Glomerular endothelial cell (primary cell): Measurements from ENCODE around the gene STX1A. TPM values are rescaled to one million over a fixed set of nuclear protein-coding genes. Genes with fewer than 3 reads are reported as not detected.
A peak's percentile ranks its signal among the peaks of the same experiment; 100 is the strongest.
"Not testable (repeated sequence)": the region's sequence is repeated elsewhere in the genome, so short reads cannot be mapped to it uniquely, and the experiment has no call there.

Experiments used
- DNase-seq: peaks from one replicate; pipeline ENCODE4 v3.0.0-alpha.2; 2011; ENCODE audit warnings: low read depth, low spot score; ENCODE audit errors: extremely low read depth
- total RNA-seq: library from RNA; depleted of rRNA; stranded (reverse); fragments of >200 nt; gene quantifications from 2 replicates; pipeline ENCODE4 v1.2.3, GENCODE V29; 2015

STX1A gene
- total RNA-seq, 1 donor from 2014 or later, result 19.5 TPM

DNA sequence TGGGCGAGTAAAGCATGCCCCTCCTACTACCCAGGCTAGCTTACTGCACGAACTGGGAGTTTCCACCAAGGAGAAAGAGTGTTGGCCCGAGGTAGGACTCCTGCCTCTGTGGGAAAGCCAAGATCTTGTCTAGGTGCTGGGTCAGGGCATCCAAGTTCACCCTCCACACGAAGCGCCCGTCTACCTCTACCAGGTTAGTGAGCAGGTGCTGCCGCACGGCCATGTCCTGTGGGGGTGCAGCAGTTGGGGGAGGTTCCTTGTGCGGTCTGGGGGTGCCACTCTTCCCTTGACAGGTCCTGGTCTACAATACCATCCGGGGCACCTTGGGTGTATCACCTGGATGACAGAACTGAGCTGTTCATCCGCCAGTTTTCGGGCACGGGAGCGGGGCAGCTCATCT, 17.4 kb upstream of the STX1A start:
- no peak for DNase-seq

DNA sequence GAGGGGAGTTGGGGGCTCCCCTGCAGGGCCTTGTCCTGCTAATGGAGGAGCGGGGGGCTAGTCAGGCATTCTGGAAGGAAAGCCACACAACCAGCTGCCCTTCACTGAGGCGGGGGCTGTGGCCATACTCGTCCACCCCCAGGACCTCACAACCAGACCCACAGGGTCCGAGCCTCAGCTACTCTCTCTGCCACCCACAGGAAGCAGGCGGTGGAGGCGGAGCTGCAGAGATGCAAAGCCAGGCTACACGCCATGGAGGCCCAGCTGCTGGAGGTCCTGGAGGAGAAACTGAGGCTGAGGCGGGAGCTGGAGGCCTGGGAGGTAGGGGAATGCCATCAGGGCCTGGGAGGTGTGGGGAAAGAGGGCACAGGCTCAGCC, 16.0 kb upstream of the STX1A start:
- DNase-seq, result no peak

DNA sequence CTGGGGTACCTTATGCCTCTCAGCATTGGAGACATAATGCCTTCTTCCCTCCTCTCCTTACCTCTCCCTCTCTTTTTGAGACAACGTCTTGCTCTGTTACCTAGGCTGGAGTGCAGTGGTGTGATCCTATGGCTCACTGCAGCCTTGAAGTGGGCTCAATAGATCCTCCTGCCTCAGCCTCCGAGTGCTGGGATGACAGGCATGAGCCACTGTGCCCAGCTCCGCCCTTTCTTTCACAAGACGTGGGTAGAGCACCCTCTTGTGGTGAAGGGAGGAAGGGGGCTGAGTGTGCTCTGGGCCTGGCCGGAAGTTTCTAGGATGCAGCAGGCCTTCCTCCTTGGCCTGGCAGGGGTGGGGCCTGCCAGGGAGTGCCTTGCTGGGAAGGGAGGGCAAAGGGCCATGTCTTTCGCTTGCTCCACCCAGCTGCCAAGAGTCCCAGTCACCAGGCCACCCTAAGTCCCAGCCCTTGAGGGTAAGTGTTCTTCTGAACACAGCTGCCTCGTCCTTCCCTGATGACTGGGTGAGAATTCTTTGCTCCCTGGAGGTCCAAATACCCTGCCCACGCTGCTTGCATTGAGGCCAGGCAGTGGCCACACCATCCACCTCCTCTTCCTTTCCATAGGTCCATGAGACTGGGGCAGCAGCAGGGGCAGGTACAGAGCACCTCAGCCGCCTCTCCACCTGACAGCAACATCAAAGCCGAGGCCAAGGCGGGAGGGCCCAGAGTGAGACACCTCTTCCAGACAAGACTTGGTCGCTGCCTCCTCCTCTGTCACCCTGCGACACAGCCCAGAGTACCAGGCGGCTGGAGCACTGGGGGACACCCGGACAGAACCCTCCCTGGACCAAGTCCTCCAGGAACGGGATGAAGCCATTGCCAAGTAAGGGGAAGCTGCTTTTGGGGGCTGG, 15.4 kb upstream of the STX1A start:
- DNase-seq, result peak; percentile 69

DNA sequence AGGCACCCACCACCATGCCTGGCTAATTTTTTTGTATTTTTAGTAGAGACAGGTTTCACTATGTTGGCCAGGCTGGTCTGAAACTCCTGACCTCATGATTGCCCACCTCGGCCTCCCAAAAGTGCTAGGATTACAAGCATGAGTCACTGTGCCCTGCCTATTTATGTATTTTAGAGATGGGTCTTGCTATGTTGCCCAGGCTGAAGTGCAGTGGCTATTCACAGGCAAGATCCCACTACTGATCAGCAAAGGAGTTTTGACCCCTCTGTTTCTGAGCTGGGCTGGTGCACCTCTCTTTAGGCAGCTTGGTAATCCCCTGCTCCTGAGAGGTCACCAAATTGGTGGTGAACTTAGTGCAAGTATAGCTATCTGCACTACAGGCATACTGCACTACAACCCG, 12.9 kb upstream of the STX1A start:
- DNase-seq, result no peak

DNA sequence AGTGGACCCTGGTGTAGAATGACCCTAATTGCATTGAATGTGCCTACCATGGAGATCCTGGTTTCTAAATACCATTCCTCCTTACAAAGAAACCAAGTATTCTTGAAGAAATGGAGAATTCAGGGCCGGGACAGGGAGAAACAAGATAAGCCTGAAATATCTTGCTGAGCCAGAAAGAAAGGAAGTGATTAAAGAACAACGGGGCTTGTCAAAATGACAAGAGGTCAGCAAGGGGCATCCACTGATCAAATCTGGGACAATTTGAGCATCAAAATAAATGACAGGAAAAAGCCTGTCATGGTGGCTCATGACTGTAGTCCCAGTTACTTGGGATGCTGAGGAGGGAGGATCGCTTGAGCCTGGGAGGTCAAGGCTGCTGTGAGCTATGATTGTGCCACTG, 11.0 kb upstream of the STX1A start:
- no peak for DNase-seq

DNA sequence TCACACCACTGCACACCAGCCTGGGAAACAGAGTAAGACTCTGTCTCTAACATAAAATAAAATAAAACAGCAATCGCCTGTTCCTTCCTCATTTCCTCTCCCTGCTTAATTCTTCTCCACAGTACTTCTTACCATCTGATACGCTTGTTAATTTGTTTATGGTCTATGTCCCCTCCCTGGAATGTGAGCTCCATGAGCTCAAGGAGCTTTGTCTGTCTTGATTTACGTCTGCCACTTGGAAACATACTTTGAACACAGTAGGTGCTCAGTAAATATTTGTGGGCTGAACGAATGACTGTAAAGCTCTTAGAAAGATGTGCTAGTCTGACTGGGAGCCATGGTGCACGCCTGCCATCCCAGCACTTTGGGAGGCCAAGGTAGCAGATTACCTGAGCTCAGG, 9.1 kb upstream of the STX1A start:
- DNase-seq, result no peak

DNA sequence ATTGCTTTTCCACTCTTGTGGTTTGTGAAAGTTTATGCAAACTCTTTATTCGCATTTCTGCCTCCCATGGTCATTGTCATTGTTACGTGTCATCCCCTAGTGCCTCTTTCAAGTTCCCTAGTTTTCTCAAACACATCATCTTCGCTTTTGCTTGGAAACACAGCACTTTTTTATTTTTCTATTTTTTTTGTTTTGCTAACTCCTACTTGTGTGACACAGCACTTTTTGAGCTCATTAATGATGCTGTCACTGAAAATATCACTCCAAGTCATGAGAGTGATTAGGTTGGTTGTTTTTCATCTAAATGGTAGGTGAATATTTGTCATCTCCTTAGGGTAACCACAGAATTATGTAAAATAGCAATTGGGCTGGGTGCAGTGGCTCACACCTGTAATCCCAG, 8.5 kb upstream of the STX1A start:
- no peak for DNase-seq

DNA sequence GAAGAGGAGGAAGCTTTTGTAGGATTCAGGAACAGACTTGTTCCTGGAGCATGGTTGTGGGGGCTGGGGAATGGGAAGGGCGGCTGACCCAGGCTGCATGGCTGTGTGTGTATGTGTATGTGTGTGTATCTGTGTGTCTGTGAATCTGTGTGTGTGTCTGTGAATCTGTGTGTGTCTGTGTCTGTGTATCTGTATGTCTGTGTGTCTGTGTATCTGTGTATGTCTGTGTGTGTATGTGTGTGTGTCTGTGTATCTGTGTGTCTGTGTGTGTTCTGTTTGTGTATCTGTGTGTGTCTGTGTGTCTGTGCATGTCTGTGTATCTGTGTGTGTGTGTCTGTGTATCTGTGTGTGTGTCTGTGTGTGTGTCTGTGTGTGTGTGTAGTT, 6.6 kb upstream of the STX1A start:
- DNase-seq, result no peak

DNA sequence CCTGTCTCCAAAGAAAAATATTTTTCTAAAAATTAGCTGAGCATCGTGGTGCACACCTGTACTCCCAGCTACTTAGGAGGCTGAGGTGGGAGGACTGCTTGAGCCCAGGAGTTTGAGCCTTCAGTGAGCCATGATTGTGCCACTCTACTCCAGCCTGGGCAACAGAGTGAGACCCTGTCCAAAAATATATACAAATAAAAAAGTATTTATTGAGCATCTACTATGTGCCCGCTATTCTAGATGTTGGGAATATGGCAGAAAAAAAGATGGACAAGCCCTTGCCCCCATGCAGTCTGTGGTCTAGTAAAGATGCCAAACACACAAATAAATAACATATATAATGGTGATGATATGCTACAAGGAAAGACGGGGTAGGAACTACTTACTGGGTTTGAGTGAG, 4.3 kb upstream of the STX1A start:
- DNase-seq, result no peak

DNA sequence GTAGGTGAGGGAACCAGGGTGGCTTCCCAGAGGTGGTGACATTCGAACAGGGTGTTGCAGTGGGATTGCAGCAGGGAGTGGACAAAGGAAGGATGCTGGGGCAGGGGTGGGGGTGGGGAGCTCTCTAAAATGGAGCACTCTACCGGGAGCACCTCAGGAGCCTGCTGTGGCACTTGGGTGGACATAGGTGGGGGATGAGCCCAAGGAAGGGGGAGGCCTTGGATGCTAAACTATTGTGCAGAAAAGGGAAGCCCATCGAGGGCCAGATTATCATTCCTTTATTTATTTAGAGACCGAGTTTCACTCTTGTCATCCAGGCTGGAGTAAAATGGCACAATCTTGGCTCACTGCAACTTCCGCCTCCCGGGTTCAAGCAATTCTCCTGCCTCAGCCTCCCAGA, 3.3 kb upstream of the STX1A start:
- DNase-seq, result no peak

DNA sequence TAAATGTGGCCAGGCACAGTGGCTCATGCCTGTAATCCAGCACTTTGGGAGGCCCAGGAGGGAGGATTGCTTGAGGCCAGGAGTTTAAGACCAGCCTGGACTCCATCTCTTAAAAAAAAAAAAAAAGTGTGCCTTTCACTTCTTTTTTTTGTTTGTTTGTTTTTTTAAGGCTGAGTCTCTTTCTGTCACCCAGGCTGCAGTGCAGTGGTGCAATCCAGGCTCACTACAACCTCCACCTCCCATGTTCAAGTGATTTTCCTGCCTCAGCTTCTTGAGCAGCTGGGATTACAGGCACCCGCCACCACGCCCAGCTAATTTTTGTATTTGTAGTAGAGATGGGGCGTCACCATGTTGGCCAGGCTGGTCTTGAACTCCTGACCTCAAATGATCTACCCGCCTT, 2.7 kb upstream of the STX1A start:
- not testable (repeated sequence) for DNase-seq

DNA sequence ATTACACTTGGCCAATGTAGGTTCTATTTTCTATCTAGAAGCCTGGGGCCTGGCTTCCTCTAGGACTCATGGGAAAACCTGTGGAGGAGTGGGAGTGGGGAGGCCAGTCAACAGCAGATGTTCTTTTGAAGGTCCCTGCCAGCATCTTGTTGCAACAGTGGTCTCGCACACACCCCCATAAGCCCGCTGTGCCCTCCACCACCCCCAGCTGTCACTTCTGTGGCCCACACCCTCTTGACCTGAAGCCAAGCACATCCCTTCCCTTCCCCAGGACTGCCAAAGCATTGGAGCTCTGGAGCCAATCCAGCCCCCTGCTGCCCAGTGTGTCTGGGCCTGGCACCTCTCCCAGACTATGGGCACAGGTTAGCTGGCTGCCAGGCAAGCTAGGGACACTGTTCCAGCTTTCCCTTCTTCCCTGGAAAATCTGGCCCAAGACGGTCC, 1.9 kb upstream of the STX1A start:
- DNase-seq, result no peak

DNA sequence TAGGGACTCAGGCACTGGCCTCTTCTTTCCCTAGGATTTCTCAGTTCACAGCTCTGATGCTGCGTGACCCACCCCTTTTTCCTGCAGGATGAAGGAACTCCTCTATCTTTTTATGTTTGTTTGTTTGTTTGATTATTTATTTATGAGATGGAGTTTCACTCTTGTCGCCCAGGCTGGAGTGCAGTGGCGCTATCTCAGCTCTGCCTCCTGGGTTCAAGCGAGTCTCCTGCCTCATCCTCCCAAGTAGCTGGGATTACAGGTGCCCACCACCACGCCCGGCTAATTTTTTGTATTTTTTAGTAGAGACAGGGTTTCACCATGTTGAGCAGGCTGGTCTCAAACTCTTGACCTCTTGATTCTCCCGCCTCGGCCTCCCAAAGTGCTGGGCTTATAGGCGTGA, 974 bp upstream of the STX1A start:
- not testable (repeated sequence) for DNase-seq

DNA sequence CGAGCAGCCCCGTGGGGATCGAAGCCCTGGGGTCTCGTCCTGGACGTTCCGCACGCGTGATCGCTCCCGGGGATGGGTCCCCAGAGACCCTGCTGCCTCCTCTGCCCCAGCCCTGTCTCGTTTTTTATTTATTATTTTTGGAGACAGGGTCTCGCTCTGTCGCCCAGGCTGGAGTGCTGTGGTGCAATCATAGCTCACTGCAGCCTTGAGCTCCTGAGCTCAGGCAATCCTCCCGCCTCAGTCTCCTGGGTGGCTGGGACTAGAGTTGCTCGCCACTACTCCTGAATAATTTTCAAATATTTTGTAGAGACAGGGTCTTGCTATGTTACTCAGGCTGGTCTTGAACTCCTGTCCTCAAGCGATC, 319 bp upstream of the STX1A start:
- no peak for DNase-seq

DNA sequence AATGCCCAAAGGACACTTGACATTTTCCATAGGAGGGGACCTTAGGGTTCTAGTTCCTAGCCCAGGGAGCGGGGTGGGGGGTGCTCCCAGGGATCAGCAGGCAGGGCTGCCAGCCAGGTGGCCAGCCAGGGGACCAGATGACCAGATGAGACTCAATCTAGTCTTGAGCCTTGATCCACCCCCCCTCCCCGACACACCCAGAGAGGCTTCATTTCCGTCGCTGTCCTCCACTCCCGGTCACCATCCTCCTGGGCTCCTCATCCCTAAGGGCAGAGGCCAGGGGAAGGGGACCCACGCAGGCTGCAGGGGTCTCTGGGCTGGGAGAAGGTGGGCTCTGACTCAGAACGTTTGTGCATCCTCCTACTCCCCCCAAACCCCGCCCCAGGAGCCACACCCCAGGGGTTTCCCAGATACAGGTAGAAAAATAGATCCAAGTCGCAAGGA, 1.0 kb downstream of the STX1A start:
- no peak for DNase-seq

DNA sequence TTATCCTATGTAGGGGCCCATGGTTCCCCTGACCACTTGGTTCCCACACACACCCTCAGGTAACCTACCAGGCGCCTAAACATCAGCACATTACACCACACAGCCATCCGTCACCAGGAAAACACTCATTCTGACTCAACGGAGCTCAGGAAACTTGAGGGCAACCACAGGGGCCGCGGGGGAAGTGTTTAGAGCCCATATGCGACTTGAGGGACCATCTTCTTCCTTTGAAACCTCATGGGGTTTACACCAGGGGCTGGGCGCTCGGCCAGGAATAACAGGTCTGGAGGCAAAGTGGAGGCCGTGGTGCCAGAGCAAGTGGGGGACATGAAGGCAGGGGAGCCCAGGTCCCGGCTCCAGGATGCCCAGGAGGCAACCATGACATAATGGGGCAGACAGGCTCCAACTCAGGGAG, 1.5 kb downstream of the STX1A start:
- peak; percentile 90 for DNase-seq

DNA sequence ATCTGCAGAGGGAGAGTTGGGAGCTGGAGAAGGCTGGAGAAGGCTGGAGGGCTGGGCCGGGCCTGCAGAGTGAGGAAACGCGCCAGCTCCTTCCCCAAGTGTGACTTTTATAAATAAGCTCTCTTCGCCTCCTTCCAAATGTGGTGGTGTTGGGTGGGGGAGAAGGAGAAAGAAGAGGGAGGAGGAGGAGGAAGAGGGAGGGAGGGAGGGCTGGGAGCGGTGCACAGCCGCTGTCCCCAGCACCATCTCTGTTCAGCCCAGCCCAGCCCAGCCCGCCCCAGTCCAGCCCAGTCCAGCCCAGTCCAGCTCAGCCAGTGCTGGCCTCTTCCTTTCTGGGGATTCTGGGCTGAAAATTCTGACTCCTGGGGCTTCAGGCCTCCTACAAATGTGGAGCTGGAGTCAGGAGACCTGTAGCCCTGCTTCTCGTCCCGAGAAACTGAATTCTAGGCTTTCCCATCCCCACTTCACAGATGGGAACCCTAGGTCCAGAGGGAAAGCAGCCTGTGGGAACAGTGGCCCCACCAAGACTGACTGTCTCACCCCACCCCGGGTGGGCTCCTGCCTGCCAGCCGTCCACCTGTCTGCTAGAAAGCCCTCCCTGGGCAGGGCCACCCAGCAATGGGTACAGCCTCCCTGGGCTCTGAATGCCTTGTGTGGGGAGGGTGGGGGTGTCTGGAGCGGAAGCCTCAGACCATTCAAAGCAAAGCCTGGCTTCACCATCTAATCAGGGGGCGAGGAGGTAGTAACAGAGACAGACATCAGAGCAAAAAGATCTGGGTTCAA, 2.3 kb downstream of the STX1A start:
- no peak for DNase-seq

DNA sequence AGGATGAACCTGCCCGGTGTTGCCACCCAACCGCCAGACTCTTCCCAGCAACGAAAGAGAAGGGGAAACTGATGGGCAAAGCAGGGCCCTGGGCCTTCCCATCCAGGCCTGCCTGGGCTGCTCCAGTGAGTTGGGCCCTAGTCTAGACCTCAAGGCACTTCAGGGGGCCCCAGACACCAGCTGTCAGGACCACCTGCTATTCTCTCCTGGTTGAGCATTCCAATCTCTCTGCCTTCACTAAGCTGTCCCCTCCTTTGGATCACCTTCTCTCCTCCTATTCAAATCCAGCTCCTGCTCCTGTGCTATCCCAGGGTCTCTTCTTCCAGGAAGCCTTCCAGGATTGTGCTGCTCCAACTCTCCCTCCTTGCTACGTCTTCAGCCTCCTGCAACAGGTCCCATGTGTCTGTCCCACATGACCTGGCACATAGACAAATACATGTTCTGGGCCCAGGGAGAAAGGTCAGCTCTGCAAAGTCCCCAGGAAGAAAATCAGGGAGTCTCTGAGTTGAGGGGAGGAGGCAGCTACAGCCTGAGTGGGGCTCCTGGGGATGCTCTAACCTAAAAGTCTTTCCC, 3.1 kb downstream of the STX1A start:
- no peak for DNase-seq

DNA sequence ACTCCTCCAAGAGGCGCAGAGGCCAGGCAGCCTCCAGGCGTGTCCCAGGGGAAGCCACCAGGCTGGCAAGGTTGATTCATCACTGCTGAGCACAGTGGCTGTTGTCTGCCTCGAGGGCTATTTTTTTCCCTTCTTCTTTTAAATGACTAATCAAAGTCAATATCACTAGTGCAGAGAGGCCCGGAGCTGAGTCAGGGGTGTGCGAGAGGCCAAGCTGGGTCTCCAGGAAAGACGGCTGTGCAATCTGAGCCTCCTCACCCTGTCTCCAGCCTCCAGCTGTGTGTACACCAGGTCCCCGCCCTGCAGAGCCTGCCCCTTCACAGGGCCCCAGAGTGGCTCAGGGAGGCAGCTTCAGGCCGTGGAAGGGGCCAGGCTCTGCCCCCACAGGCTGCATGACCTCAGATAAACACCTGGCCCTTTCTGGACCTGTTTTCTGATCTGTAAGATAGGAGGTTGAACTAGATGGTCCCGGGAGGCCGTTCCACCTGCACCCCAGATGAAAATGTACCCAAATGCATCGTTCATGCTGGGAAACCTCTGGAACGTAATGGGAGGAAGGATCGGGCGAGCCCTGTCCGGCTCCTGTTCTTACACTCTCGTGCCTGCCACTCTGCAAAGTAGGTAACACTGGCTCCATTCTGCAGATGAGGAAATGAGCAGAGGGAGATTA, 3.7 kb downstream of the STX1A start:
- peak; percentile 55 for DNase-seq

DNA sequence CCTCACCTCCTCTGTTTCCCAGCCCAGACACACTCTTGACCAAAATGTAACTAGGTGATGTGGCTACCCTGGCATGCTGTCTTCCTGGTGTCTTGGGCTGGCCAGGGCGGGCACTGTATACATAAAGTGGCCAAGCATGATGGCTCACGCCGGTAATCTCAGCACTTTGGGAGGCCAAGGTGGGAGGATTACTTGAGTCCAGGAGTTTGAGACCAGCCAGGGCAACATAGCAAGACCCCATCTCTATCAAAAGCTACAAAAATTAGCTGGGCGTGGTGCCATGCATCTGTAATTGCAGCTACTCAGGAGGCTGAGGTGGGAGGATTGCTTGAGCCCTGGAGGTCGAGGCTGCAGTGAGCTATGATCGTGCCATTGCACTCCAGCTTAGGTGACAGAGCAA, 6.2 kb downstream of the STX1A start:
- DNase-seq, result not testable (repeated sequence)

DNA sequence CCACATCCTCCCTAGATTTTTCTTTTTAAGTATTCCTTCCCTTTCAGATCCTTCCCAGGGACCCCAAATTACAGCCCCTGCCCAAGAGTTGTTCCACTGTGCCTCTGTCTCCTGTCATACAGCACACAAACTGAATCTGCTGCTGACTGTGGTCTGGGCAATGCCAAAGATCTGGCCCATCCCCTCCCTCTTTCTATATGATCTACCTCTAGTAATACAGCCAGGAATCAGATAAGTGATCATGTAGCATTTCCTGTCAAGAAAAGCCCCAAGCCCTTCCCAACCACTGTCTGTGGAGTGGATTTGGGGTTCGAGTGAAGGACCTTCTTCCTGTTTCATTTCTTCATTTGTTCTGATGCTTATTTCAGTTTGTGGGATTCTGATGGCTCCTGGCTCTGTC, 6.7 kb downstream of the STX1A start:
- DNase-seq, result no peak
